Left lobe of liver (tissue), 2 donors: ENCODE results near the gene CYLD. TPM values are rescaled to one million over a fixed set of nuclear protein-coding genes. Genes with fewer than 3 reads are reported as not detected.
A peak's percentile ranks its signal among the peaks of the same experiment; 100 is the strongest.

Source experiments
- ATAC-seq: fragments of 200-7000 bp; cut with Tn5 transposase; one replicate; pipeline ENCODE4 v1.9.1; 2020; ENCODE audit warnings: mild to moderate bottlenecking, moderate library complexity
- DNase-seq: peaks from one replicate; pipeline ENCODE4 v3.0.0-alpha.2; 2020; ENCODE audit warnings: low spot score
- total RNA-seq: library from RNA; stranded (reverse); gene quantifications from one replicate; pipeline ENCODE4 v1.2.1, GENCODE V29; 2021
- donor health status: DM: no; HTN: no; CAD: no; lungs with moderate emphysema.
- donor health status: DM: no; HTN: yes; CAD: no.

CYLD gene
- total RNA-seq, 1 donor from 2014 or later: 14.4 TPM

DNA sequence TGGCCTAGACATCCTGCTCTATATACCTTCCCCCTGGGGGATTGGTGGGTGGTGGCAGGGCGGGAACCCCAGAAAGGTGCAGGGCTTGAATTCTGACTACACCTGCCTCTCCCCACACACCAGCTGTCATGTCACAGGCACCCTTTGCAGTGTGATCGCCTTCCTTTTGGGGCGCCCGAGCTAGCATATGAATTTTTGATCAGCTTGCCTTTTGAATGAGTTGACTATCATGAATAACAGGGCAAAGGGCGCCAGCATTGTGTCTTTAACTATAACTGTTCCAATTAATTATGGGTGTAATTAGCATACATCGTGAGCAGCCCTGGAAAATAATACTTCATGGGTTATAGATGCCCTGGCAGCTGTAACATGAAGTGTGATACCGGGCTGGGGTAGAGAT is 72.7 kb downstream of the CYLD start:
- no peak for DNase-seq
- no peak for ATAC-seq

DNA sequence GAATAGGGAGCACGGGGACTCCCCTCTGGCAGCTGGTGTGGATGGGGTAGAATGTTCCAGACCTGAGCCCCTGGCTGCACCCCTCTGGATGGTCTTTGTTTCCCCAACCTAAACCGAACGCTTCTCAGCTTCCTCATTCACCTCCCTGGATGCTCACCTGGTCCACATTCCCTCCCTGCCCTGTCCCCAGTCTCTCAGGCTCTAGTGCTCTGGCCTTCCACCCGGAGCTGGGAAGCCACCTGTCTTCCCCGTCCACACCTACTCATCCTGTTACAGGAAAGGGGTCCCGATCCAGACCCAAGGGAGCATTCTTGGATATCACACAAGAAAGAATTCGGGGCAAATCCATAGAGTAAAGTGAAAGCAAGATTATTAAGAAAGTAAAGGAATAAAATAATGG is 73.5 kb downstream of the CYLD start:
- ATAC-seq (no peak), DNase-seq (no peak)

DNA sequence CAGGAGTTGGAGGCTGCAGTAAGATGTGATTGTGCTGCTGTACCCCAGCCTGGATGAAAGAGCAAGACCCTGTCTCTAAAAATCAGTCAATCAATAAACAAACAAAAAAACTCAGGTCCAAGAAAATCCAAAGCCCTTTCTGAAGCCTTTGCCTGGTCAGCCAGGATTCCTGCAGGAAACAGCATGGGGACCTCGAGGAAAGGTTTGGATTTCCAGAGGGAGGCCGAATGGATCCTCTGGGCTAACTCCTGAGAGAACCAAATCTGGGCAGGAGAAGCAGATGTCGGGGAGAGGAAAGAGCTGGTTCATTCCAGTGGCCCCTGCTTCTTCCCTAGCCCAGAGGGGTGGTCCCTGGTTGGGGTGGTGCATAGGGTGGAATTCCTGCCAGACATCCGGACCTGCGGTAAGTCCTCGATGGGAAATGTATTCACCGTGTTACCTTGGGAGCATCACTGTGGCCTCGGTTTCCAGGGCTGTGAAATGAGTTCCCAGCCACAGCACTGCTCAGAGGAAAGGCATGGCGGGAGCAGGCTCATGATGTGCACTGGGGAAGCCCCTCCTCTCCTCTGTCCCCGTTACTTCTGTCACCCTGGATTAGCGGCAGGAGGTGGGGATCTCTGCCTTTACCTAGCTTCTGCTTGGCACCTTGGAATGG is 75.1 kb downstream of the CYLD start:
- ATAC-seq (no peak), DNase-seq (no peak)

DNA sequence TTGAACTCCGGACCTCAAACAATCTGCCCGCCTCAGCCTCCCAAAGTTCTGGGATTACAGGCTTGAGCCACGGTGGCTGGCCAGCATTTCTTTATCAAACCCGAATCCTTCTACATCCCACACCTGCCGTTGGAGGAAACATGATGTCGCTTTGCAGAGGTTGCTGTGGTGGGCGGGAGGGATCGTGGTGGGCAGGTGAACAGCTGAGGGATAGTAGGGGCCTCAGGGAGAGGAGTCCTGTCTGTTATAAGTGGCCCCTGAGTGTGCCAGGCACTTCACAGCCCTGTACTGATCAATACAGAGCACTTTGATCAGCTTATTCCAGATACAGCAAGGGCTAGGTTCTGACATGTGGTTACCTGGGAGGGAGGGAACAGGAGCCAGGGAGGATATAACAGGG is 76.5 kb downstream of the CYLD start:
- no peak for DNase-seq
- ATAC-seq: no peak

DNA sequence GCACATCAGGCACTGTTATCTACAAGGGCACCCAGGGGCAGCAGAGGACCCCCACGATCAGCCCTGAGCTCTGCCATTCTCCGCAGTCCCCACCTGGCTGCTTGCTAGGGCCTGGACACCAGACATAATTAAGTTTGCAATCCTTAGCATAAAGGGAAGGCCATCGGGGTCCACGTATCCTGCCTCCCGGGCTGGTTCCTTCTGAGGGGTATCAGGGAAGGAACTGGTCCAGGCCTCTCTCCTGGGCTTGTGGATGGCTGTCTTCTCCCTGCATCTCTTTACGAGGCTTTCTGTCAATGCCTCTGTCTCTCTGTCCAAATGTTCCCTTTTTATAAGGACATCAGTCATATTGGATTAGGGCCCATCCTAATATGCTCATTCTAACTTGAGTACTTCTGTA is 77.8 kb downstream of the CYLD start:
- DNase-seq: no peak

DNA sequence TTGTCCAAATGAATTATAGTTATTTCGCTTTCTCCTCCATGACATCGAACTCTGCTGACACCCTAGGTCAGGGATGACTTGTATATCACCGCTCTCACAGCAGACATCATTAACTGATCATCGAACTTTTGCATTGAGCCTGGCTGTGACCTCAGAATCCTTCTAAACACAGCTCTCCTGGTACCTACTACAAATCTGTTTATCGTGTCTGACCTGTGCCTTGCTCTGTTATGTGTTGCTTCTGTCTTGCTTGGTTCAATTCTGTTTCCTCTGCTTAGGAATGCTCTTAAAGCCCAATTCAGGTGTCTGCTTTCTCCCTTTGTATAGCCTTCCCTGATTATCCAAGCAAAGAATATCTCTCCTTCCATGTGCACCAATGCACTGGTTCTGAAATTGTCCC is 78.3 kb downstream of the CYLD start:
- ATAC-seq (no peak), DNase-seq (no peak)

More for the DNA sequence above, 77.8 kb downstream of the CYLD start:
- ATAC-seq: no peak

DNA sequence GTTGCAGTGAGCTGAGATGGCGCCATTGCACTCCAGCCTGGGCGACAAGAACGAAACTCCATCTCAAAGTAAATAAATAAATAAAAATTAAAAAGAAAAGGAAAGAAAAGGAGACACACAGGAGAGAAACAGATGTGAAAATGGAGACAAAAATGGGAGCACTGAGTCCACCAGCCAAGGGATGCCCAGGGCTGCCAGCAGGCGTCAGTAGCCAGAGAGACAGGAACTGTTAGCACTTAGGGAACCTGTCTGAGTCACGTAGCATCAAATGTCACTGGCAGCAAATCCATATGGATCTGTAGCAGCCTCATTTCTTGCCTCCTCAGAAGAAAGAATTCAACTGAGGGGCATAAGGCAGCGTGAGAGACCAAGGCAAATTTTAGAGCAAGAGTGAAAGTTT is 79.7 kb downstream of the CYLD start:
- ATAC-seq (no peak), DNase-seq (no peak)

DNA sequence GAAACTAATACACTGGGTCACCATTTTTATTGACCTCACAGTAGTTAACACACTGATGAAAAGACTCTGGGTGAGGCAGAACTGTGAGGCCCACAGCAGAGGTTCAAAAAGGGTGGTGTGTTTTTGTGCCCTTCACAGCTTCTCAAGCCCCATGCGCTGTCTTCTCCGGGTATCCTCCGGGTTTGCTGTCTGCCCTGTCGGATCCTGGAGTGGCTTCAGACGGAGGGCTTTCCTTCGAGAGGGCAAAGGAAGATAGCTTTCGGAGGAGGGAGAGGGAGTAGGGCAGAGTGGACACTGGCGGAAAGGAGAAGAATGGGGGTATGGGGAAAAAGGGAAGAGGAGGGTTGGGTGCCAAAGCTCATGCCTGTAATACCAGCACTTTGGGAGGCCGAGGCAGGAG is 80.8 kb downstream of the CYLD start:
- no peak for DNase-seq

DNA sequence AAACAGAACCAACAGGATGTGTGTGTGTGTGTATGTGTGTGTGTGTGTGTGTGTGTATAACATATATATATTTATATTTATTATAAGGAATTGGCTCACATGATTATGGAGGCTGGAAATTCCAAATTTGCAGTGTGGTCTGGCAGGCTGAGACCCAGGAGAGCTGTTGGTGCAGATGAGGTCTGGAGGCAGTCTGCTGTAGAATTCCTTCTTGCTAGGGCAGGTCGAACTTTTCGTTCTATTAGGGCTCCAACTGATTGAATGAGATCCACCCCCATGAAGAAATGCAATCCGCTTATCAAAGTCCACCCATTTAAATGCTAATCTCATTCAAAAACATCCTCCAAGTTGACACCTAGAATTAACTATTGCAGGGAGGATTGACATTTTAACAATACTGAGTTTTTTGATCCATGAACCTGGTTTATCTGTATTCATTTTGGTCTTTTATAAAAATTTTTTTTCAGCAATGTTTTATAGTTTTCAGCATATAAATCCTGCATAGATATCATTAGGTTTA is 85.0 kb downstream of the CYLD start:
- DNase-seq (no peak), ATAC-seq (no peak)

More for the DNA sequence above, 80.8 kb downstream of the CYLD start:
- no peak for ATAC-seq

DNA sequence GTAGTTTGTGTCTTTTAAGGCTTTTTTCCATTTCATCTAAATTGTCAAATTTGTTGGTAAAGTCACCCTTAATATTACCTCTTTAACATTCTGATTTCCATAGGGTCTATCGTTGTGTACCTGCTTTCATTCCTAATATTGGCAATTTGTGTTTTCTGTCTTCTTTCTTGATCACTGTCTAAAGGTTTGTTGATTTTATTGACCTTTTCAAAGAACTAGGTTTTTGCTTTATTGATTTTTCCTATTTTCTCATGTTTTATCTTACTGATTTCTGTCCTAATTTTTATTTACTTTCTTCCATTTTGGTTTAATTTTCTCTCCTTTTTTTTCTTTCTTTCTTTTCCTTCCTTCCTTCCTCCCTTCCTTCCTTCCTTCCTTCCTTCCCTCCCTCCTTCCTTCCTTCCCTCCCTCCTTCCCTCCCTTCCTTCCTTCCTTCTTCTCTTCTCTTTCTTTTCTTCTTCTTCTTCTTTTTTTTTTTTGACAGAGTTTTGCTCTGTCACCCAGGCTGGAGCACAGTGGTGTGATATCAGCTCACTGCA is 86.3 kb downstream of the CYLD start:
- no peak for ATAC-seq
- DNase-seq: no peak

DNA sequence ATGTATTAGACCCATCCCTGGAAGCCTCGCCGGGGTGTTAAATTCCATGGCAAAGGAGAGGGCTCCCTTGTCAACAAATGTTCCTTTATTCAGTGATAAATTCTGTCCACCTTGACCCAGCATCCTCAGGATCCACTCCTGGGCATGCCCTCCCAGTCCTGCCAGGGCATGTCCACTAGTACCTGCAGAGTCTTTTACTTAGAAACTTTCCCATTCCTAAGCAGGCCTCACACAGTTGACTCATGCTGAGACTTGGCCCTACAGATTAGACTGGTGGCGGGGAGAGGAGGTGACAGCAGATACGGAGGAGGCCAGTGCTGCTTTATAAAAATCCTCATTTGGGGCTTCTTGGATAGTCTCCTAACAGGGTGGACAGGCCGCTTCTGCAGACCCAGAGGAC is 88.8 kb downstream of the CYLD start:
- ATAC-seq: no peak
- no peak for DNase-seq

DNA sequence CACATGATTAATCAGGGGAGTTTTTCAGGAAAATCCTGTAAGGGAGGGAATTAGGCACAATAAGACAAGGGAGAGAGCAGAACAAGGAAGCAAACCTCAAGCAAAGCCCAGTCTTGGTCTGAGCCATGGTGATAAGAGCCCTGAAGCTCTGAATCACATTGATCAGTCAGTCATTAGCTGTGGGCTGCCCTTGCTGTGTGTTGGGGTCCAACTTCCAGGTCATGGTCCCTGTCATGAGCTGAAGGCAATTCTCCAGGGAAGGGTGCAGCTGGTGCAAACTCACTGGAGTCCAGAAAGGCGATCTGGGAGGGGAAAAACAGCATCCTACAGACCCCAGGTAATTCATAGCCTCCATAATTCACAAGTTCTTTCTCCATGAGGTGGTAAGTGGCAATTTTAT is 89.9 kb downstream of the CYLD start:
- ATAC-seq (no peak), DNase-seq (no peak)

DNA sequence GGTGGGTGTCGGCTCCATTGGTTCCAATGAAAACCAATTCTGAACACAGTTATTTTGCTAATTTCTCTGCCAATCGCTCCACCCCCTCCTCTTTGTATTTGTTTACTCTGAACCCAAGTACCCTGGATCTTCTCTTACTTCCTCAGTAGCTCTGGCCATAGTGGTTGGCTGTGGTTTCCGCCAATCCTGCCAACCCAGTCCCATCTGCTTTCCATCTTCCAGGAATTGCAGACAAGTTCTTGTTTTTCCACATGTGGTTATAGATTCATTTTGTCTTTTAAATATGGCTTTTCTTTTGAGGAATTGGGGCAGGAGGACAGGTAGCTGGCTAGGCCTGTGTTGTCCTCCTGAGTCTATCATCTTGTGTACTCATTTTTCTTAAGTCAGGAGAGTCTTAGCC is 92.0 kb downstream of the CYLD start:
- ATAC-seq (no peak), DNase-seq (no peak)

DNA sequence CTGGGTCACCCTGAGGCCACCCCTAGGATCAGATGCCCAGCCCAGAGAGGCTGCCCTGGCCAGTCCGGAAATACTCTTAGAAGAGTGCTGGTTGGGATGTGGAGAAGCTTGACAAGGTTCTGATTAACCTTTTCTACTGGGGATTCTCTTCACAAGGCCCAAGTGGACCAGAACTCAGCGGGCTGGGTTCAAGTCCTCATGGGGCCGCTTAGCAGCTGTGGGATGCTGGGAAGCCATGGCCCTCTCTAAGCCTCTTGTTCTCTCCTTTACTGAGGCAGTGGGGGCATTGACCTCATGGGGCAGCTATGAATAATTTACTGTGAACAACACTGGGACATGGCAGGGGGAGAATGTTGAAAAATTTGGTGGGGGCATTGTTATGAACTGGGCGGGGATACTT is 92.8 kb downstream of the CYLD start:
- no peak for ATAC-seq
- DNase-seq: no peak

DNA sequence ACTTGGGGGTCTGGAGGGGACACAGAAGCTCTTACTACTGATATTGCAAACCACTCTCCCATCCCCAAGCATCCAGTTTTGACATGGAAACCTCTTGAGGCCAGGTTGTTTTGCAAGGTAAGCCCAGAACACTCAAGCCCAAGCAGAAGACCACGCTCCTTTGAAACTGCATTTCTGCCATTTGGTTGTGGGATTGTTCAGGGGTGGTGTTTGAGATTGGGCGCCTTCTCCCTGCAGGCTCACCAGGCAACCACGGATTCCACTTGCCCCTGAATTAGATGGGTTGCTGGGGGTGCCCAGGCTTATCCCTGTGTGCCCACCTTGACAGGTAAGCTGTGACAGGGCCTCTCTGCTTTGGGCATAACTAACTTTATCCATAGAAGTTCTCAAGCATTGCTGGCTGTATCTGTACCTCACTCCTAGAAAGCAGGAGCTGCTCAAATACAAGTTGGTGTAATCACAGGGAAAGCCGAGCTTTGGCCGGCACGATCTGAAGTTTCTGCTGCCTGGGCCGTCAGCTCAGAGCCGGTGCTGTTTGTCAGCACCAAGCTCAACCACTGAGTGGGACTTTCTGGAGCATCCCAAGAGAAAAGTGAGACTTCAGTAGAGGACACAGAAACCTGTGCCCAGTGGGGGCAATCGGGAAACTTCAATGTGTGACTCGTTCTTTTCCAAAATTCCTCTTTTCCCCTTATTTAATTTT is 93.6 kb downstream of the CYLD start:
- peak; percentile 33 for DNase-seq

DNA sequence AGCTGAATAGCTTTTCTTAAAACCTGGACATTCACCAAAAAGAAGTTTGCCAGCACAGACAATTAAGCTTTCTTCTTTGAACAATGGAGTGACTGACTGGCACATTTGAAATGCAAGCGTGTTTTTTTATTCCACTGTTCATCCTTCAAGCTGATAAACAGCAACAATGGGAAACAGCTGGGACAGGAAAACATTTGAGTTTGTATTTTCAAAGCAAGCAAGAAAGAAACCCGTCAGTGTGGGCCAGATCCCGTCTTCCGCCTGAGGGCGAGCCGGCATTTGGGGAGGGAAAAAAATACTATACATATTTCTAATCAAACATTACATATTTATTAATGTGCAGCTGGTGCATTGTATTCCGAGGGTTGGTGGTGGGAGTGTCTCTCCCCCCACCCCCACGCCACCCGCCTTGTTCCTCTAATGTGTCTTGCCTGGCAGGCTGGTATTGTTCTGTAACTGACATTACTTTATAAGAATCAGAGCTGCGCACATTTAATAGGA is 94.3 kb downstream of the CYLD start:
- DNase-seq (no peak), ATAC-seq (no peak)

More for the DNA sequence above, 93.6 kb downstream of the CYLD start:
- ATAC-seq: peak; percentile 15

DNA sequence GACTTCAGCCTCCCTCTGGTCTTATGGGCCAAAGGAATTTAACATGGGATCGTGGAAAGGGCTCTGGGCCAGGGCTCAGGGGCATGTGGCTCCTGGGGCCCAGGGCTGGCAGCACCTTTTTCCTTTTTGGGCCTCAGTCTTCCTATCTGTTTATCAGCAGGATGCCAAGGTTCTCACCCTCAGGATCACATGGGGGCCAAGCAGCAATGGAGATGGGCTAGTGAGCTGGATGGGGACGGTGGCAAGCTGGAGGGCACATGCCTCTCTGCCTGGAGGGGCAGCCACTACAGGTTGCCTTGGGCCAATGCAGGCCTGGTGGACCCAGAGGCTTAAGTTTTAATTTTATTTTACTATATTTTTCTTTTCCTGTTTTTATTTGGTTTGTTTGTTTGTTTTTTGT is 95.4 kb downstream of the CYLD start:
- peak; percentile 27 for DNase-seq
- no peak for ATAC-seq

DNA sequence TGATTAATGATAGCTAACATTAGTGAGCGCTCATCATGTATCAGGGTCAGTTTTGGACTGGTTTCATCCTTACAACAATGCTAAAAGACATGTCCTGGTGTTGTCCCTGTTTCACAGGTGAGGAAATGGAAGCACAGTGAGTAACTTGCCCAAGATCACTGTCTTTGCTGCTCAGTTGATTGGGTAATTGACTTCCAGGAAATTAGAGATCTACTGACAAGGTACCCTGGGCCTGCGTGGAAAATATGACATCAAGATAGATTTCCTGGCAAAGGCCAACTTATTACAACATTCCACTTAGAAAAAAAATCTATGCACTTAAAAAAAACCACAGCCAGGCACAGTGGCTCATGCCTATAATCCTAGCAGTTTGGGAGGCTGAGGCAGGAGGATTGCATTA is 96.3 kb downstream of the CYLD start:
- ATAC-seq (peak; percentile 19), DNase-seq (peak; percentile 48)

DNA sequence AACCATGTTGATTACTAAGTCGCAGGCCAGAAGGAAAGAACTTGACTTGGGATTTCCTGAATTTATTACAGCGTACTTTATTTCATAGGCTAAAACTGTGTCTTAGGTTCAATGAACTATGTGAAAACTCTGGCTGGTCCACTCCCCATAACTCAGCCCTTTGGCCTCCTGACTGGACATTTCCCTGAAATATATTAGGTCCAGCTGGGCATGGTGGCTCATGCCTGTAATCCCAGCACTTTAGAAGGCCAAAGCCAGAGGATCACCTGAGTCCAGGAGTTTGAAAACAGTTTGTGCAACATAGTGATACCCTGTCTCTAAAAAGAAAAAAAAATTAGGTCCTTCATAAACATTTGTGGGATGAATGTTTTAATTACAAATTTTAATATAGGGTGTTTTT is 97.0 kb downstream of the CYLD start:
- DNase-seq (peak; percentile 72), ATAC-seq (peak; percentile 73)

DNA sequence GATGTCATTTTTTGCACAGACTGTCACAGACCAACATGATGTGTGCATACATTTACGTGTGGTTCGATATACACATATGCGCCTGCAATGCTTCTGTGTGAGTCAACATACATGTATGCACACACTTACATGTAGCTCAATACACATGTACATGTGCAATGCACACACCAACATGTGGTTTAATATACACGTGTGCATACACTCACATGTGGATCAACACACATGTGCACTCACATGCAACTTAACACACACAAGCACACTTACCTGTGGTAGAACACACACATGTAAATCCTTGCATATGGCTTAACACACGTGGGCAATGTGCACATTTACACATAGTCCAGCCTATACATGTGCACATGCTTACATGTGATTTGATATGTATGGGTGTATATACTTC is 97.5 kb downstream of the CYLD start:
- DNase-seq (peak; percentile 22), ATAC-seq (no peak)

DNA sequence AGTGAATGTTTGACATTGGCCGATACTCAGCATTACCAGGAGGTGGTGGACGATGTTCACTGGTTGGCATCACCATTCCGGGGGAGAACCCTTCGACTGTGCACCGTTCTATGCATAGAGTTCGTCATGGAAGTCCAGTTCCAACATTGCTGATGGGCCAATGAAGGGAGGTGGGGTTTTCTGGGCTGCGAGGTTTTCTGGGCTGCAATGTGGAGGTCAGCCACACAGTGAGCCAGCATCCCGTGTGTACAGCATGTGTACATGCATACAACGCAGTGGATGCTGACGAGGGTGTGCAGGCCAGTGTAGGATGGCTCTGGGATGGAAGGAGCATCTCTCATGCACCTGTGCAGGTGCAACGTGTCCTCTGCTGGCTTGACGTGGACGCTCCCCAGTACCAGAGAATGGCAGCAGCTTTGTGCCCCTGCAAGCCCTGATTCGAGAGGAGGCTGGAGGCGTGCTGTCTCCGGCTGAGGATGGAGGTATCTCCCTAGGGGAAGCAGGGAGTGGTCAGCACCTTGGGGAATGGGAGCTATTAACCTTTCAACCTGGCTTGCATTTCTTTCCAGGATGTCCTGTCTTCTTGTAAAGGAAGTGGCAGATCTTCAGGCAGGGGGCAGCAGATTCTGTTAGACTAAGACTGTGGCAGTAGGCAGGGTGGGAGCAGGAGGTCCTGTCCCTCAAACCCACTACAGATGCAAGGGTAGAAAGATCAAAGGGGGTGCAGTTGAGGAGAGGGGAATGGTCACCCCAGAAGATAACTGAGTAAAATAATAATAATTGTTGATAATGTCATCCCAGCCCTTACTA is 98.2 kb downstream of the CYLD start:
- peak; percentile 35 for DNase-seq
- ATAC-seq: no peak
